ENCODE data around the gene CCM2.

The CCM2 gene

GRCh38 chr7:44994877-44995554 lies 5.0 kb upstream of the CCM2 start:
- Mint-ChIP-seq H3K4me3 (peak overlapping the region in 2 of 3 experiments; percentile 3 to 10), H3K4me1 (peaks cover 21% of the 10 kb centered on the region), H3K27ac (peak overlapping the region in 1 of 3 experiments; percentile 34), H3K27me3 (ENCODE audit: low read depth) (no peaks in the 10 kb centered on the region), H3K9me3 (no peaks in the 10 kb centered on the region), H3K36me3 (ENCODE audit: low read depth) (no peaks in the 10 kb centered on the region)
- no peak for TF ChIP-seq CTCF (IDR thresholded peaks at IDR 0.05; ENCODE audit: unreplicated experiment in 3 of 3)

- no peaks in the 10 kb centered on the region for H3K36me3 Mint-ChIP-seq (ENCODE audit: low read depth)
- peak overlapping the region; percentile 34 to 67 (median 59) for H3K4me3 Mint-ChIP-seq
- peaks cover 15% of the 10 kb centered on the region for H3K4me1 Mint-ChIP-seq
- TF ChIP-seq CTCF (IDR thresholded peaks at IDR 0.05; ENCODE audit: unreplicated experiment in 3 of 3), result no peak
- H3K9me3 Mint-ChIP-seq, result no peaks in the 10 kb centered on the region
- H3K27ac Mint-ChIP-seq, result peak overlapping the region in 2 of 3 experiments; percentile 38 to 78
- H3K27me3 Mint-ChIP-seq (ENCODE audit: low read depth), result no peaks in the 10 kb centered on the region
Measured at GRCh38 chr7:44995555-44996493, 4.2 kb upstream of the CCM2 start.

GRCh38 chr7:44998153-44998871 lies 1.7 kb upstream of the CCM2 start:
- Mint-ChIP-seq H3K4me3 (peak overlapping the region; percentile 86 to 93 (median 92)), H3K4me1 (peaks cover 22% of the 10 kb centered on the region), H3K27ac (peak overlapping the region; percentile 78 to 98 (median 97)), H3K27me3 (ENCODE audit: low read depth) (no peaks in the 10 kb centered on the region), H3K36me3 (ENCODE audit: low read depth) (peaks cover 3% of the 10 kb centered on the region), H3K9me3 (no peaks in the 10 kb centered on the region)
- TF ChIP-seq CTCF (IDR thresholded peaks at IDR 0.05; ENCODE audit: unreplicated experiment in 3 of 3), result no peak

GRCh38 chr7:44999245-45000092 lies 532 bp upstream of the CCM2 start:
- Mint-ChIP-seq H3K27me3 (ENCODE audit: low read depth) (no peaks in the 10 kb centered on the region), H3K36me3 (ENCODE audit: low read depth) (peaks cover 3% of the 10 kb centered on the region), H3K4me1 (peaks cover 22% of the 10 kb centered on the region), H3K9me3 (no peaks in the 10 kb centered on the region), H3K4me3 (peak overlapping the region; percentile 86 to 93 (median 92)), H3K27ac (peak overlapping the region; percentile 78 to 98 (median 97))
- TF ChIP-seq CTCF (IDR thresholded peaks at IDR 0.05; ENCODE audit: unreplicated experiment in 3 of 3), result no peak

GRCh38 chr7:45001138-45001694 lies 1.2 kb downstream of the CCM2 start:
- H3K4me3 Mint-ChIP-seq, result peak overlapping the region; percentile 86 to 90 (median 89)
- no peak for TF ChIP-seq CTCF (IDR thresholded peaks at IDR 0.05; ENCODE audit: unreplicated experiment in 3 of 3)
- peak overlapping the region; percentile 60 to 85 (median 81) for H3K27ac Mint-ChIP-seq
- H3K36me3 Mint-ChIP-seq (ENCODE audit: low read depth), result peaks cover 9% of the 10 kb centered on the region
- no peaks in the 10 kb centered on the region for H3K9me3 Mint-ChIP-seq
- H3K27me3 Mint-ChIP-seq (ENCODE audit: low read depth), result no peaks in the 10 kb centered on the region
- H3K4me1 Mint-ChIP-seq, result peaks cover 25% of the 10 kb centered on the region

Measured in nephron (organoid).